ENCODE results near the gene CSNK1A1. TPM values are rescaled to one million over a fixed set of nuclear protein-coding genes. Genes with fewer than 3 reads are reported as not detected.

CSNK1A1 gene
- total RNA-seq, 1 experiment from 2014 or later: 263 TPM

GRCh38 chr5:149450199-149450598 is 101.0 kb downstream of the CSNK1A1 start:
- H3K4me1 ChIP-seq (ENCODE audit: control insufficient read depth in 1 of 2, insufficient read depth in 2 of 2, low read length in 2 of 2): peaks cover 19 to 92% of the 10 kb centered on the region in 2 experiments

More at GRCh38 chr5:149450199-149450598, 101.0 kb downstream of the CSNK1A1 start:
- DNase-seq (ENCODE audit: low read depth, low spot score) (no peak), ATAC-seq (no peak)
- H3K27ac ChIP-seq (ENCODE audit: low read depth, low read length): no peak overlapping the region
- no TSS peak for BruUV-seq (replicated peaks)
- no peak overlapping the region for H3K9ac ChIP-seq (ENCODE audit: low read length)
- H3K79me2 ChIP-seq (ENCODE audit: insufficient read depth, low read length): no peaks in the 10 kb centered on the region
- H3K36me3 ChIP-seq (ENCODE audit: control insufficient read depth in 1 of 2, insufficient read depth in 2 of 2, low read length in 2 of 2): no peaks in the 10 kb centered on the region
- ChIA-PET POLR2A (no interaction called here), CTCF (no interaction called here), RAD21 (ENCODE audit: low non-redundant PET in 1 of 2, low total read pairs in 2 of 2, uncharacterized antibody in 2 of 2, unreplicated experiment in 2 of 2) (no interaction called here)
- H3K9me2 ChIP-seq (ENCODE audit: insufficient read depth): no peaks in the 10 kb centered on the region
- no peaks in the 10 kb centered on the region for H3K9me3 ChIP-seq (ENCODE audit: control insufficient read depth in 1 of 2, insufficient read depth in 1 of 2, low read depth in 1 of 2, low read length in 2 of 2)
- intact Hi-C loops (cut with micrococcal nuclease): no loop called here
- H3K27me3 ChIP-seq (ENCODE audit: insufficient read depth, low read length): no peaks in the 10 kb centered on the region
- TF ChIP-seq SP1 (IDR thresholded peaks at IDR 0.05; ENCODE audit: low read depth) (no peak), ZBTB33 (IDR thresholded peaks at IDR 0.05; ENCODE audit: extremely low read depth, insufficient replicate concordance, low read length) (no peak), EZH2 (IDR thresholded peaks at IDR 0.05) (no peak), CBX3 (IDR thresholded peaks at IDR 0.05; ENCODE audit: low read depth) (no peak), EGR1 (IDR thresholded peaks at IDR 0.05; ENCODE audit: low read depth) (no peak), YY1 (IDR thresholded peaks at IDR 0.05; ENCODE audit: extremely low read depth, insufficient replicate concordance, low read depth, low read length) (no peak), JUND (IDR thresholded peaks at IDR 0.05) (no peak), POLR2AphosphoS5 (IDR thresholded peaks at IDR 0.05; ENCODE audit: low read depth, low read length) (no peak), EZH2phosphoT487 (IDR thresholded peaks at IDR 0.05; ENCODE audit: borderline replicate concordance) (no peak), ELF1 (IDR thresholded peaks at IDR 0.05; ENCODE audit: borderline replicate concordance, low read depth) (no peak), ZFX (IDR thresholded peaks at IDR 0.05) (no peak)
- TF ChIP-seq, protein P1, sequence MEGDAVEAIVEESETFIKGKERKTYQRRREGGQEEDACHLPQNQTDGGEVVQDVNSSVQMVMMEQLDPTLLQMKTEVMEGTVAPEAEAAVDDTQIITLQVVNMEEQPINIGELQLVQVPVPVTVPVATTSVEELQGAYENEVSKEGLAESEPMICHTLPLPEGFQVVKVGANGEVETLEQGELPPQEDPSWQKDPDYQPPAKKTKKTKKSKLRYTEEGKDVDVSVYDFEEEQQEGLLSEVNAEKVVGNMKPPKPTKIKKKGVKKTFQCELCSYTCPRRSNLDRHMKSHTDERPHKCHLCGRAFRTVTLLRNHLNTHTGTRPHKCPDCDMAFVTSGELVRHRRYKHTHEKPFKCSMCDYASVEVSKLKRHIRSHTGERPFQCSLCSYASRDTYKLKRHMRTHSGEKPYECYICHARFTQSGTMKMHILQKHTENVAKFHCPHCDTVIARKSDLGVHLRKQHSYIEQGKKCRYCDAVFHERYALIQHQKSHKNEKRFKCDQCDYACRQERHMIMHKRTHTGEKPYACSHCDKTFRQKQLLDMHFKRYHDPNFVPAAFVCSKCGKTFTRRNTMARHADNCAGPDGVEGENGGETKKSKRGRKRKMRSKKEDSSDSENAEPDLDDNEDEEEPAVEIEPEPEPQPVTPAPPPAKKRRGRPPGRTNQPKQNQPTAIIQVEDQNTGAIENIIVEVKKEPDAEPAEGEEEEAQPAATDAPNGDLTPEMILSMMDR (IDR thresholded peaks at IDR 0.05 in 2 of 3, conservative IDR thresholded peaks at IDR 0.05 in 1 of 3; ENCODE audit: borderline replicate concordance in 1 of 3, insufficient read depth in 1 of 3, low read depth in 2 of 3, low read length in 2 of 3): no peak
- TF ChIP-seq, protein P2, sequence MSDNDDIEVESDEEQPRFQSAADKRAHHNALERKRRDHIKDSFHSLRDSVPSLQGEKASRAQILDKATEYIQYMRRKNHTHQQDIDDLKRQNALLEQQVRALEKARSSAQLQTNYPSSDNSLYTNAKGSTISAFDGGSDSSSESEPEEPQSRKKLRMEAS (IDR thresholded peaks at IDR 0.05): no peak
- no peak overlapping the region for H3K4me2 ChIP-seq (ENCODE audit: low read length)
- H2AFZ ChIP-seq (ENCODE audit: low read depth, low read length, poor library complexity, severe bottlenecking): no peak overlapping the region
- H4K20me1 ChIP-seq (ENCODE audit: insufficient read depth): no peaks in the 10 kb centered on the region
- no peak overlapping the region for H3K4me3 ChIP-seq (replicated peaks in 1 of 2; ENCODE audit: low read depth in 1 of 2, low read length in 2 of 2)
